NCI-H524 (cell line): Measurements from ENCODE around the gene ST7.

Source experiments
- DNase-seq, 2 experiments: peaks; one replicate each; lab custom pipeline; 2025; lab: John Stamatoyannopoulos, UW

The ST7 gene

GRCh38 chr7:117155694-117156093 lies 202.4 kb downstream of the ST7 start:
- DNase-seq = peak in 1 of 2 experiments; percentile 53

DNA sequence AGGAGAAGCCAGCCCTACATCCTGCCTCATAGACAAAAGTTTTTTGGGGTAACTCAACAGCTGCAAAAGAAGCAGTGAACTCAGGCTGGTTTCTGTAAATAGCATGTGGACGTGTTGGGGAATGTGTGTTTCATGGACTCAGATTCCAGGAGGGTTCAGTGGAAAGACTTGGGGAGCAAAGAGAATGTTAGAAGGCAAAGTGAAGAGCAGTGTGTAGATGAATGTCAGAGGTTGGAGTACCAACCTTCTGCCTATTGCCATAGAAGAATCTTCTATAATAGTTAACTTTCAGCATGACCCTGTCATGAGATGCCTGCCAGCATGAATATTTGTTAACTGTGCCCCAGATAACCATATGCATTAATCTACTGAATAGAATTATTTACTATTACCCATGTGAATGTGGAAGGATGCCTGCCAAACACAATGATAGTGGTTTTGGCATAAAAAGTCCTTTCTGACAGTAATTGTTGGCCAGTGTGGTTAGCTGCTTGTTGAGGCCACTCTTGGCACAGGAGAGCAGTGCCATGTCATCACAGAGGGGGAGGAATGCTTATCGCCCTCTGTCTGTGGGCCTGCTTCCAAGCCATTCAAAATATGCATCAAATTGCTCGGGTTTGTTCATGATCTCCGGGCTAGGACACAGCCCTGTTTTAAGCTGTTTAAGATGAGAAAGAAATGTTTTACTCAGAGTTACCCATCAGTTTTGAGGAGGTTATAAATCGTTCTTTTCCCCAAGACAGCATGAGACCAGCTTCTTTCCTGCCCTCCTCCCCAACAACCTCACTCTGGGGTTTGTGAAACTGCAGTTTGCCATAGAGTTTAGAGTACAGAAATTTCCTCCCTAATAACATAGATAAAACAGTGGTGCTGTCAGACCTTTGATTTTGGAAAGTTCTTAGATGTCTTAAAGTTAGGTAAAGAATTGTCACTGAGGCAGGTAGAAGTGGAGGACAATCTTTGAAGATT lies 204.2 kb downstream of the ST7 start:
- no peak for DNase-seq

DNA sequence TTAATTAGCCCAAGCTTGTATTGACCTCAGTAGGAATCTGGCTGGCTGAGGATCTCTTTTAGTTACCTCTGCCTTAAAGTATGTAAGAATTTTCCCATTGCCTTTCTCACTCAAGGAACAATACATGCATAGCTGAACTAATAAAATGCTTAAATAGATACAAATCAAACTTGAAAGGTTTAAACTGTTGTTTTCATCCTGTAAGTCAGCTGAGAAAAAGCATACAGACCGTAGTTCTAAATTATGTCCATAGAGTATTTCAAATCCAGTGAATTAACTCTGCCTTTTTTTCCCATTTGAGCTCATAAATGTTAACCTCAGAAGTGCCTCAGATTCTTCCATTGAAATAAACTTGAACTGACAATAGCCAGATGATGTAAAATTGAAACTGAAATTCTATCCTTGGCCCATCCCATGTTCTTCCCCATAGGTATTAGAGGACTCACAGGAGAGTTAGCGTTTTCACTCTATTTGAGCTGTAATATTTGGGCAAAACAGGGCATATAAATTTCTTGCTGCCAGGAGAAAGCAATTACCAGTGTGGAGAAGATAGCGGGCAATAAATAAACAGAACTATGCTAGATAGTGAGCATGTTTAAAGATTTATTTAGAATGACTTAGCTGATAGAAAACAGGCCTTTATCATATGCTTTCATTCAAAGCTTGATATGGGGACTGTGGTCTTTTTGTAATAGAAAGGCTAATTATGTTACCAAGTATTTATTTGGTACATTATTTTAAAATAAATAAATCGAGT lies 205.8 kb downstream of the ST7 start:
- no peak for DNase-seq

GRCh38 chr7:117163101-117163500 lies 209.8 kb downstream of the ST7 start:
- DNase-seq = no peak

DNA sequence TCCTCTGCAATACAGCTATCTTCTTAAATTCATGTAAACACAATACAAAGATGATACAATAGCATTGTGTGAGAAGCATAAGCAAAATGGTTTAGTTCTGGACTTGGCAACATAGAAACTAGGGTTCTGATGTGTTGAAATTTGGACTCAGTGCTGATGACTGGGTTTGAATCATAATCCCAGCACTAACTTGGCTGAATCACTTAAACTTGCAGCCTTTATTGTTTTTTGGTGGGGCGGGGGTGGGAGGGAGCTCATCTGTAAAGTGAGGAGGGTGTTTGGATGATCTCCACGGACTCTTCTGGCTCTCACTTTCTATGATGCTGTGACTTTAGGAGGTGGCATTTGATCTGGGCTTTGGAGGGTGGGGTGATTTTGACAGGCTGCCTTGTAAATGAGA lies 211.3 kb downstream of the ST7 start:
- DNase-seq = no peak

- peak; percentile 51 to 66 for DNase-seq
Measured at GRCh38 chr7:117165656-117166055, 212.4 kb downstream of the ST7 start.

DNA sequence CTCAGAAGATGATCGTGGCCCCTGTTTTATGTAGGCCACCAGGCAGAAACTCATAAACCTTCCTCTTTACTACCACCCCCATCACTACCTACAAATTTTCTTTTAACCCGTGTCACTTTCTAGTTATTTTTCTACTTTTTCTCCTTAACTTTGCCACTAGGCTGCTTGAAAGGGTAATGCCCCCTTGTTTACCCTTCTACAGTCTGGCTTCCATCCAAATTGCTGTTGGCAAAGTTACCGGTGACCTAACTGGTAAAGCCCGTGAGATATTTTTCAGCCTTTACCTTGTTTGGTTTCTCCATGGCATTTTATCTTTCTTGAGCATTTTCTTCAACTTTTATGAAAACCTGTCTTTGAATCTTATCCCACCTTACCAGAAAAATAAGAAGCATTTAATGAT lies 216.6 kb downstream of the ST7 start:
- DNase-seq = no peak

DNA sequence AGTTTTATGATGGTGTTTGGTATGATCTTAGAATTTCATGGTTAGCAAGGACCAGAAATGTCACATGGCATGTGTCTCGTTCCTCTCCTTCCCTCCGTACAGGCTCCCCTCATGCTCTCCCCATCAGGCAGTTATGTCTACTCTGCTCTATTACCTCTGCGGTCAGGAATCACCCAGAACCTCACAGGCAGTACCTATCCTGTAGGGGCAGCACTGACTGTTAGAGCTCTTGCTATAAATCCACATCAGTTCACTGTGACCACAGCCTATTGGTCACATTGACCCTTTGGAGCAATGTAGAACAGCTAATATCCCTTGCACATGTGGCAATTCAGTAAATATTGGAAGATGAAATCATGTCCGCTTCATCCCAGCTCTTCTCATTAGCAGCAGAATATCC lies 217.8 kb downstream of the ST7 start:
- no peak for DNase-seq

DNA sequence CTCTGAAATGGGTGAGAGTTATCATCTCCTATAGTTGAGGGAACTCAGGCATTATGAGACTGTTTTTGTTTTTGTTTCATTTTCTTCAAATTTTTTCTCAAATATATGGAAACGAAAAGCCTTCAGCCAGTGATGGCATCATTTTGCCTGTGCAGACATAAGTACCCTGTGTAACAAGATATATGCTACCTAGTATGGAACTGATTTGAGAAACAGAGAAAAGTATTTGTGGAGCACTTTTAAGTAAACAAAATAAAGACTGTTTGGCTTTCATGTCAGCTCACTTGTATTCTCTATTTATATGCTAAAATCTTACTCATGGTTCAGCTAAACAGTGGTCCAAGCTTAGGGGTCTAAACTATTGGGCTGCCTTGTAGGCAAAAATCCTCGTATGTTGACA lies 219.0 kb downstream of the ST7 start:
- DNase-seq = no peak

DNA sequence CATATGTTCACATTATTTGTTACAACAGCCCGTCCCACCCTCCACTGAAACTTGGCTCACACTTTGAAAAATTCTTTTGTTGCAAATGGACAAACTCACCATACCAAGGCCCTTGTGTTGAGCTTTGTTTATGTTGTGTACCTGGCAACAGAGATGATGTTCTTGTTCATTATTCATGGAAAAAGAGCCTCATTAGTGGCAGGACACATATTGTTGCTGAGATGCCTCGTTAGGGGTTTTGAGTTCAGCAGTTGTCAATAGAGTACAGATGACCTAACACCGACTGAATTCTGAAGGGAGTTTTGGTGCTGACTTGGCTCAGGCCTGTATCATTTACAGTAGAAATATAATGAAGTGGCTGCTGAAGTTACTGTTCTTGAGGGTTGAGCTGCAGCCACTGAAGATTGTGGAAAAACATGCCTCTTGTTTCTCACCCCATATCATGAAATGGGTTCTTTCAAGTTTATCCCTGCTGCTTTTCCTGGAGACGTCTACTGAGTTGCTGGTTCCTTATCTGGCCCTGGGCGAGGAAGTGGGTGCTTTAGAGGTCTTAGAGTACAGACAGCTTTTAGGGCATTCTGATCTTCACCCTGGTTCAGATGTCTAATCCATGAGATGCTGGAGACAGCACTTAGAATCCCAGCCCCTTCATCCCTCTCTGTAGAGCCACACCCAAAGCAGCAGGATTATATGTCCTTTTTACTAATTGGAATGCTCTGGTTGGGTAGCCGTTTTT lies 219.9 kb downstream of the ST7 start:
- DNase-seq = no peak

DNA sequence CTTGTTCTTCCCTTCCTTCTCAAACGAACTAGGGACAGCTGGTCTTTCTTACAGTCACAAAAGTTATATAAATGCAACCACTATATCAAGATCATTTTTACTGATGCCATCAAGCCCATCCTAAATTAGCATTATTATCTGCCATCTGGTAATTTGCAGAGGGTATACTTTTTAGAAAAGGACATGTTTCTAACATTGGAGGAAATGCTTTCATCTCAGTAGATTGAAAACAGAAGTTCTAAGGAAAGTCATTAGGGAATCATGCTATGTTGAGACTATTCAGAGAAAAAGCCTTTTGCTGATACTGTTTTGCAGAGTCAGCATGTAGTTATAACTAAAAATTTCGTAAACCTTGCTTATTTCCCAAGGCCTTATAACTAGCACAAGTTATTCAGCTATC lies 222.9 kb downstream of the ST7 start:
- DNase-seq = no peak

DNA sequence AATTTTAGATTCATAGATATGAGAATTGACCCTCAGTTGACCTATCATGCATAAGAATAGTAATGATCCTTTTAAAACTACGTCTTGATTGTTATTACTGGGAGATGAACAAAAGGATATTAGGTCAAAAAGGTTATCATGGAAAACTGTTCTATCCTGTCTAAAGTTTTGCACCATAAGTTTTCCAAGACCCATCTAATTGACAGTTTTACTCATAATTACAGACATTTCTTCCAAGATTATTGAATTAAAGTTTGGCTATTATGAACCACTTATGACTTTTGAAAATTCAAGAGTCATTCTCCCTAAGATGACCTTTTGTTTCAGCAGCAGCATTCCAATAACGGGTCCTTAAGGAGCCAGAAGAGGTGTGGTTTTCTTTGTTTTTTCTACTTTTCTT lies 225.3 kb downstream of the ST7 start:
- DNase-seq = no peak

GRCh38 chr7:117179701-117180100 lies 226.4 kb downstream of the ST7 start:
- no peak for DNase-seq

DNA sequence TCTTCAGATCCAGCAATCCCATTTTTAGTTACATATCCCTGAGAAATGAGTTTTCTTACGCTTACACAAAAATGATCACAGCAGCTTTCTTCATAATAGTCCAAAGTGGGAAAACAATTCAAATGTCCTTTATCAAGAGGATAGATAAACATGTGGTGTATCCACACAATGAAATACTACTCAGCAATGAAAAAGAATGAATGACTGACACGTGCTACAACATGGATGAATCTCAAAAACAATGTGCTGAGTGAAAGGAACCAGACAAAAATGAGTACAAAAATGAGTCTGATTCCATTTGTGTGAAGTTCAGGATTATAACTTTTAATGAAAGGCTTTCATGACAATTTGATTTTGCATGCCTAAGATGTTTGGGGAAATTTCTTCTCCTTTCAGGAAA lies 230.4 kb downstream of the ST7 start:
- no peak for DNase-seq

- DNase-seq = no peak
Measured at GRCh38 chr7:117184367-117184766, 231.1 kb downstream of the ST7 start.

DNA sequence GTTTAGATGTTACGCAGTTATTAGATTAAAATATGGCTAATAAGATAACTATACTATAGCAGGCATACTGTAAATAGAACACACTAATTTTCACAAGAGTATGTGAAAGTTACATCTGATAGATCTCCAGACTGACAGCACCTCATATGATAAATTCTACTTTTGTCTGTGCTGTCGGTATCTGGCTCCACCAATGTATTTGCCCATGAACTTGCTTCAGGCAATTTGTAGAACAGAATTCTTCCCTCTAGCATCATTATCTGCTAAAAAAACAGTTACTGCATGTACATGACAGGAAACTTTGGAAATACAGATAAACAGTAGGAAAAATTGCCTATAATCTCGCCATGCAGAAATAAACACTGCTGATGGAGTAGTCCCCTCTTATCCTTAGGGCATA lies 231.8 kb downstream of the ST7 start:
- no peak for DNase-seq

GRCh38 chr7:117186218-117187010 lies 233.1 kb downstream of the ST7 start:
- no peak for DNase-seq

- no peak for DNase-seq
Measured at GRCh38 chr7:117188376-117188775, 235.1 kb downstream of the ST7 start.

DNA sequence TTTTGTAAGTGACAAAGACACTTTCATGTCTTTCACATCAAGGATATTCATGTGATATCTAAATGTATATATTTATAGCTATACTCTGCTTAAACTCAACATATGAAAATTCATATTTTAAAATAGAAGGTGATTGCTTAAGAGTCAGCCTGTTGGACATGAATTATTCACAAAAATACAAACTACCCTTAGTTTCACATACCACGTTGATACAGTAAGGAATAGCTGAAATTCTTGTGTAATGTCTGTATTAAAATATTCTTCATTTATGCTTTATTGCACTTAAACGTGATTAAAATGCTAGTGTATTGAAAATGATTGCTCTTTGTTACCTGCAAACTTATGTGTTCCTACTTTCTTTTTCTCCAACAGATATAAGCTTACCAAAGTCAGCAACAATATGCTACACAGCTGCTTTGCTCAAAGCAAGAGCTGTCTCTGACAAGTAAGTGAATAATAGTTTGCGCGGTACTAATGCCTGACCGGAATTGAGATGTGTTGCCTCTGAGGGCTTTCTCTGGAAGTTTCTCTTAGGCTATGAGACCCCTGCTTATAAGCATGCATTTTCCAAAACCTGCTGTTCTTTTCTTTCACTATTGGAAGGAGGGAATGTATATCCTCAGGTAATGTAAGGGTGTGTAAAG lies 235.8 kb downstream of the ST7 start:
- DNase-seq = no peak

DNA sequence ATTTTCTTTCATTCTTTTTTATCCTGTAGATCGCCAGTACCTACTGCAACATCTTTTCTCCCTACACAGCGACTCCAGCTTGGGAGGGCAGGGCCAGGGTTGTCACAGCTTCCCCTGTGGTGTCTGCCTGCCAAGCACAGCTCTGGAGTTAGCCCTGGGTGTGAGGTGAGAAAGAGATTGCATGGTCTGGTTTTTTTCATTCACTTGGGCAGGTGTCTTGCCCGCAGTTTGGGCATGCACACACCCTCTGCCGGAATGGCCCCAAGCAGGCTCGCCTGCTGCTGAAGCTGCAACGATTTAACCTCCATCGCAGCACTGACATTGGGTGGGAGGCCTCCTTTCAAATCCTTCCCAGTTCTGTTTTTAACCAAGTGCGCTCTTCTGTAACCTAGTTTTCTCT lies 236.8 kb downstream of the ST7 start:
- no peak for DNase-seq

DNA sequence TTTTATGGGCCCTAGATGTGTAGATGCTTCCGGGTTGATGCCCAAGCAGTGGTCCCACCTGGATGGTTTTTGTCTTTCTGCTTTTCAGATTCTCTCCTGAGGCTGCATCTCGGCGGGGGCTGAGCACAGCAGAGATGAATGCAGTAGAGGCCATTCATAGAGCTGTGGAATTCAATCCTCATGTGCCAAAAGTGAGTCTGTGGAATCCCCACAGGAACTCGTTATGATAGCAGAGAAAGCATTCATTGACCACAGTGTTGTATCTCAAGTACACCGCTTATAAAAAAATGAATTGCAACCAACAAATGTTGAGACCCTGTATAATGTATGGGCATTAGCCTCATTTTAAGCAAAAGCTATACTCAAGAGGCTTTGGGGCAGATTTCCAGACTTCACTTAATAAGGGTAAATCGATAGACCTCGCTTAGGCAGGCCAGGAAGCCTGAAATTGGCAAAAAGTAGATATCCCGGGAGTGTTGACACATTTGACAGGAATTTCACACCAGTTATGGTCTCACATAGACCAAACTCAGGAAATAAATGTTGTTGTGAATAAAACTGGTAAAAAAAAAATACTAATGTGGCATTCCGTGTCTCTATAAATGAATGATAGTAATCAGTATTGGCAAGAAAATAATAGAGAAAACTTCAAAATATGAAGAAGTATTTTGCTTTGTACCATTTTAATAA lies 237.6 kb downstream of the ST7 start:
- DNase-seq = no peak
